Fibroblast of skin of abdomen (primary cell): ENCODE data around the gene XAGE3. TPM values are rescaled to one million over a fixed set of nuclear protein-coding genes. Genes with fewer than 3 reads are reported as not detected.
"Not testable (repeated sequence)": the region's sequence is repeated elsewhere in the genome, so short reads cannot be mapped to it uniquely, and the experiment has no call there.

Experiments
- DNase-seq: peaks from one replicate; pipeline ENCODE4 v3.0.0-alpha.2; 2013
- polyA plus RNA-seq, 2 experiments: library from polyadenylated mRNA; unstranded; fragments of 120-200 nt; gene quantifications; one replicate each; pipeline ENCODE4 v1.2.1, GENCODE V29; 2013; ENCODE audit not compliant: insufficient read length in 2 of 2

The XAGE3 gene, protein sequence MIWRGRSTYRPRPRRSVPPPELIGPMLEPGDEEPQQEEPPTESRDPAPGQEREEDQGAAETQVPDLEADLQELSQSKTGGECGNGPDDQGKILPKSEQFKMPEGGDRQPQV
- not detected for polyA plus RNA-seq (2013, experiment 1 of 2; ENCODE audit: insufficient read length)
- polyA plus RNA-seq (2013, experiment 2 of 2; ENCODE audit: insufficient read length), result not detected

DNA sequence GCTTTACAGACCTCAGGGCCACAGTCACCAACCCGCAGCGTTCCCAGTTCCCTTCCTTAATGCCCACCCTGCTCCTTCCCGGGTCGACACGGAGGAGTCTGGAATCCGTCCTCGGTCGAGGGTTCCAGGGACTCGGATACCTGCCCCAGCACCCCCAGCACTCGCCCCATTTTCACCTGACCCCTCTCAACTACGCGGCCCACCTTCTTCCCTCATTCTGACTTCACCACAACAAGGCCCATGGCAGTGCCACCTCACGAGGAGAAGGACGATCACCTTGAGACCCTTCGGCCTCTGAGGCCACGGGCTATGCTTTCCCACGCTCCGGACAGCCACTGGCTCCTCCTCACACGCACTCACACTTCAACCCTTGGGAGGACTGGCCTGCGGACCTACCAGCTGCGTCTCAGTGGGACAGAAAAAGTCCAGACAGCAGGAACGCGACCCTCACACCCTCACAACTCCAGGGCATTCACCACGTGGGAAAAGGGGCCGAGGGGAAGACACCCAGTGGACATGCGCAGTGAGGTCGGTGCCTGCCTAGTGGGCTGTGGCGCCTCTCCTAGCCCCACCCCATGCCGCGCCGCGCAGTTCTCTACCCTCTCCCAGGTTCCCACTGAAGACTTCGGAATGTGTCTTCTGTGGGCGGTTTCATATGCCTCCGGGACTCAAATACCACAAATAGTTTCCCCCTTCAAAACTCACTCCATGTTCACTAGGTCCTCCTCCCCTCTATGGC is at the start of gene XAGE3:
TSS of gene XAGE3 (minus strand) at position 474 of the 739 bp plus-strand sequence. CDS start 950 bp downstream, outside the sequence.
- no peak for DNase-seq

DNA sequence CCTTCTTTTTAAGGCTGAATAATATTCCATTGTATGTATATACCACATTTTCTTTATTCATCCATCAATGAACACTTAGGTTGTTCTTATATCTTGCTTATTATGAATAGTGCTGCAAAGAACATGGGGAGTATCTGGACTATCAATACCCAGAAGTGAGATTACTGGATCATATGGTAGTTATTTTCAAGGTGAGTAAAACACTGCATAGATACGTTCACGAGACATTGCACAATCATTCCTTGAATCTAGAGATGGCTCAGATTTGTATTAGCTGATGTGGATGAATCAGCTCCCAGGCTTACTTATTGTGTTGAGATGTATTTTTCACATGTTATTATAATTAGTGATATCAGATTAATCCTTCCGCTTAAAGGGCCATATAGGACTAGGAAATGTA is 46.8 kb upstream of the XAGE3 start:
- not testable (repeated sequence) for DNase-seq

DNA sequence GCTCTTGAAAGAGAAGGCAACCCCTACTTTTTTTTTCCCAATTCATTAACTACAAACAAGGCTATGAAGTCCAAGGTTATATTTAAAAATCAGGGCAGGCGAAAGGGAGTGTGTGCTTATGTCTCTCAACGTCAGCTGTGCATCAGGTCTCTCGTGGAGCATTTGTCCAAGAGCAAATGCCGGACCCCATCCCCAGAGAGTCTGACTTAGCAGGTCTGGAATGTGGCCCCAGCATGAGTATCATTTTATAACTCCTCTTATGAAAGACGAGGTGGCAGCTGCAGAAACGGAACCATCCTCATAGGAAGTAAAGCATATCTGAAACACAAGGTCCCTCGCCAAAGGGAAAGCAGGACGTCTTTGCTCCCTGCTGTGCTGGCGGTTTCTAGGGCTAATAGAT is 45.8 kb upstream of the XAGE3 start:
- not testable (repeated sequence) for DNase-seq

DNA sequence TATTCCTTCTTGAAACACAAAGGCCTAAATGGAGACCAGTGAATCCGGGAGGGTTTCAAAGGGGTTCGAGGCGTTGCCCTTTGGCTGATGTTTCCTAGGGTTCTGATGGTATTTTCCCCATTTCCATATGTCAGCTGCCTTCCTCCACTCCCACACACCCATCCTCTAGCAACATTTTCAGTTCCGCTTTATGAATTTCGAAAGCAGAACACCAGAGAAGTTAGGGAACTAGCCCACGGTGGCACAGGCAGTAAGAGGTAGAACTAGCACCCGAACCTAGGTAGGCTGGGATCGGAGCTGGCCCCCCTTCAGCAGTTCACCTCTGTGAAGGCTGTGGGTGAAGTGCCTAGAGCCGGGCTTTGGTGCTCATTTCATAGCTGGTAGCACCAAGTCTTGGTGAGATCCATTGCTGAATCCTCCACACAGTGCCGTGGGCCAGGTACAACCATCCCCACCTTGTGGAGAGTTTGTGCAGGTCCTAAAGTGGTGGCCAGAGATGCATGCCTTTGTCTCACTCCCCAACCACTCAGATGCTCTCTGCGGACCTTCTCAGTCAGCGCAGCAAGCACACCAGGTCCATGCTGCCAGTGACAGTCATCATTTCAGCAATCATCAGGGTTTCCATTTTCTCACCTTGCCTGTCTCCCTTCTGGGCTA is 41.6 kb upstream of the XAGE3 start:
- DNase-seq, result not testable (repeated sequence)

DNA sequence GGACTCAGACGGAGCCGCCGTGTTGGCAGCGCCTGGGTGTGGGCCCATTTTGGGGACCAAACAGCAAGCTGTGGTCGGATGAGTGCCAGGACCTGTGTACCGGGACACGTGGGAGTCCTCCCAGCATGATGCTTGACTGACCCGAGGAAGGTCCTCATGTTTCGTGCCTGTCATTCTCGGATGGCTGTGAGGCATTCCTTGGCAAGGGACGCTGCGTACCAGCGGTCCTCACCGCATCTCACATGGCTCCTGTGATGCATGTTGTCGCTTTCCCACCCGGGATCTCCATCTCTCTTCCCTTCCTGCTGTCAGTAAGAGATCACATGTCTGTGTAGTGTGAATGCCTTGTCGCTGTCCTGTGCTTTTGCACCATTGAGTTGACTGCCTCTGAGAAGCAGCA is 40.0 kb upstream of the XAGE3 start:
- not testable (repeated sequence) for DNase-seq

DNA sequence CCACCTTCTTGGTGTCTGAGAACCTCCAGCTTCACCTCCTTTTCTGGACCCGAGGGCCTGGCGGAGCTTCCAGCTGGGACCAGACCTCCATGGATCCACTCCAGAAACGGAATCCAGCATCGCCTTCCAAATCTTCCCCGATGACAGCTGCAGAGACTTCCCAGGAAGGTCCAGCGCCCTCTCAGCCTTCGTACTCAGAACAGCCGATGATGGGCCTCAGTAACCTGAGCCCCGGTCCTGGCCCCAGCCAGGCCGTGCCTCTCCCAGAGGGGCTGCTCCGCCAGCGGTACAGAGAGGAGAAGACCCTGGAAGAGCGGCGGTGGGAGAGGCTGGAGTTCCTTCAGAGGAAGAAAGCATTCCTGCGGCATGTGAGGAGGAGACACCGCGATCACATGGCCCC is 39.3 kb upstream of the XAGE3 start:
- DNase-seq, result not testable (repeated sequence)

DNA sequence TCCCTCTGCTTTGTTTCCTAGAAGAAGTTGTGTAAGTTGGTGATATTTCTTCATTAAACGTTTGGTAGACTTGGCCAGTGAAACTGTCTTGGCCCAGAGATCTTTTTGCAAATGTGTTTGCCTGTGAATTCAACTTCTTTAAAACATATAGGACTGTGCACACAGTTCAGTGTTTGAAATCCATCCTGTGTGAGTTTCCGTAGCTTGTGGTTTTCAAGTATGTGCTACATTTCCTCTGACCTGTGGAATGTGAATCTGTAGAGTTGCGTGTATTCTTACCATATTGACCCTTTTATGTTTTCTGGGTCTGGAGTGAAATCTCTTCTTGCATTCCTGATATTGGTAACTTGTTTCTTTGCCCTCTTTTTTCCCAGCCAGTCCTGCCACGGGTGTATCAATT is 38.2 kb upstream of the XAGE3 start:
- DNase-seq, result not testable (repeated sequence)

DNA sequence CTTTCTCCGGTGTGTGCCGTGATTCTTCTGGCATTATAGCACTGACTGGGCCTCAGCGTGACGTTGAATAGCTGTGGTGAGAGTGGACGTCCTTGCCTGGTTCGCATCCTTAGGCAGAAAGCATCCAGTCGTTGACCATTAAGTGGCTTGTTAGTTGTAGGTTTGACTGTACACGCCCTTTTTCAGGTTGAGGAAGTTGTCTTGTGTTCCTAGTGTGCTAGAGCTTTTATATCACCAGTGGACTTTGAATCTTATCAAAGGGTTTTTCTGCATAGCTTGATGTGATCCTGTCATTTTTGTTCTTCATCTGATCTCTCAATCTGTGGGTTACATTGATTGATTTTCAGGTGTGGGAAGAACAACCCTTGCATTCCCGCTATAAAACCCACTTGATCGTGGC is 37.6 kb upstream of the XAGE3 start:
- DNase-seq, result not testable (repeated sequence)

DNA sequence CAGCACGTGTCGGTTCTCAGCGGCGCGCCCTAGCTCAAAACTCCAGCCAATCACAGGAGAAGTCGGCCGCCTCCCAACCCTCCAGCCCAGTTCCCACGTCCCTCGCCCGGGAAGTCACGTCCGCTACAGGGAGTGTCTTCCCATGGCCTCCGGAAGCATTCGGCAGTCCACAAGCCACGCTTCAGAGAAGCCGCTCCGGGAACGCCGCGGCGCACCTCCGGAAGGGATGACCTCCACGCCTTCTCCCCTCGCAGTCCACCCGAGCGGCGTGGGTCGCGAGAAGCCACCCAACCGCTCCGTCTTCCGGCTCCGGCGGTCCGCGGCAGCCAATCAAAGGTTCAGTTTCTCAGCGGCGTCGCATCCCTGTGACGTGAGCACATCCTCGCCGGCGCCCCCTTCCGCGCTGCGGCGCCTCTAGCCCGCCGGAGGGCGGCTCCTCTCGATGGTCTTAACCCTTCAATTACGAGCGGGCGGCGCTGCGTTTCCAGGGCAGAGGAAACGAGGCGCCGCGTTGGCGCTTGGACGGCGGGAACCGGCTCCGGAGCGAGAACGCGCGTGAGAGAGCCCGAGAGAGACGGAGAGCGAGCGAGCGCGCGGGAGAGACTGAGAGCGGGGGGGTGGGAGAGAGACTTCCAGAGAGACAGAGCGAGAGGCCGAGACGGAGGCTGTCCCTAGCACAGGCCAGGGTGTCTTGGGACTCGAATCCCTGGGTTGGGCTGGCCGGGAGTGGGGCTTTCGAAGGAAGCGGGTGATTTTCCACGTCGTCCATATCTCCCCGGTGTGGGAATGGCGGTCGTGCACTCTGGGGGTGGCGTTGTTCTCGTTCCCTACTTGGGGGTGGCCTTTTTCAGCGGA is 29.2 kb upstream of the XAGE3 start, which contains the start of gene FAM156B:
TSS of gene FAM156B (plus strand) at position 476 of the 855 bp plus-strand sequence. CDS start 9,896 bp downstream, outside the sequence.
- not testable (repeated sequence) for DNase-seq

DNA sequence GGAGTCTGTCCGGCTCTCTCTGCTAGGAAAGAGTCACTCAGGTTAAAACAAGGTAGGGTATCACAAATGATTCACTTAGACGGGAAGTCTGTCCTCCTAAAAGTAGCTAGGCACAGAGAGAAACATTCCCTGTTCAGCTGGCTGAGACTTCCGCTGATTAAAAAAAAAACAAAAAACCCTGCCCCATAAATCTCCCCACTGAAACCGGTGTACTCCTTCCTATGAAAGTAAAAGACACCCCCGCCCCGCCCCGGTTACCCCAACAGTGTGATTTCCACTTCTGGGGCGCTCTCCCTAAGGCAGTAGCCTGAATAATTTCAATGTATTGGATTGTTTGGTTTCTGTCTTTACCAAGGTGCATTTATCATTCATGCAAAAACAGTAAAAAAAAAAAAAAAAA is 28.6 kb upstream of the XAGE3 start:
- DNase-seq, result not testable (repeated sequence)

DNA sequence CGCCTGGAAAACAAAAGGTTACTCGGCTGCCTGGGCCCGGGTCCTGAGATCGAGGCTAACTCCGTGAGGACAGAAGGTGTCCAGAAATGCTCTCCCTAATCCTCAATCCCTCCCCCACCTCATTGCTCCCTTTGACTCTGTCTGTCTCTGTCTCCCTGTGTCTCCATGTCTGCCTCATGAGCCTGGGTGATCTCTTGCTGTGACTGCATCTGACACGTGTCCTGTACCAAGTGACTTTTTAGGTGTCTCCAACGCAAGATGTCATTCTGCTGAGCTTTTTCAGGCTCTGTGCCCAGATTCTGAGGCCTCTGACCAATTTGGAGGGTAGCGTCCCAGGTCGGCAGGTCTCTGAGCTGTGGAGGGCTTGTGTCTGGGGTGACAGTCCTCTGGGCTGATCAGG is 20.2 kb upstream of the XAGE3 start:
- not testable (repeated sequence) for DNase-seq

DNA sequence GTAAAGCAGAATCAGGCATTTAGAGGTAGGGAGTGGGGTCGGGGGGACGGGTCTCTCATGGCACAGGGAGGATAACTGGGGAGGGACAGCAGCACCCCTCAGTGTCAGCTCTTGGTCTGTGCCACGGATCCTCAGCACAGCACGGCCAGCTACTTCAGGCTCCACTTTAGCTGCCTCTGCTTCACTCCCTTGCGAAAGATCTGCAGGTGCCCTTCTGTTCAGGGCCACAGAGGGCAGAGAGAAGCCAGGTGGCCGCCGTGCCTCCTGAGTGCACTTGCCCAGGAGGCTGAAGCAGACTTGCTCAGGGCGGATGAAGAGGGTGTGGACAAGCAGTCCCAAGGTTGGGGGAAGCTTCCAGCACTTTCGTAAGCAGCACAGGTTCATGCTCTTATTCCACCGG is 19.6 kb upstream of the XAGE3 start:
- not testable (repeated sequence) for DNase-seq

DNA sequence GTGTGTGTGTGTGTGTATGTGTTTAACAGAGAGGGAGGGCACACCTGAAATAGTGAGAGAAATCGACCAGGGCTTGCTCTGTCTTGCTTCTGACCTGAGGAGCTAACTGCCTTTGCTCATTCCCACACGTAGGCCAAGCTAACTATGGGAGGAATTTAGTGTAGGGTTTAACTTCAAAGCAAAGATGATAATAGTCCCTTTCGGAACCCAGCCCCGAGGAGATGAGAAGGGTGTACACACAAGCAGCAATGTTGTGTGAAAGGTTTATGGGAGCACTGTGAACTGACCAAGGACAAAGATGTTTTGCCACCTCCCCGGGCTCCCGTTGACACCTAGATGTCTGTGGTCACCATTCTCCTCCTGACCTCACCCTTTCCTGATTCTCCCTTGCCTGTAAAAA is 8.5 kb upstream of the XAGE3 start:
- not testable (repeated sequence) for DNase-seq

DNA sequence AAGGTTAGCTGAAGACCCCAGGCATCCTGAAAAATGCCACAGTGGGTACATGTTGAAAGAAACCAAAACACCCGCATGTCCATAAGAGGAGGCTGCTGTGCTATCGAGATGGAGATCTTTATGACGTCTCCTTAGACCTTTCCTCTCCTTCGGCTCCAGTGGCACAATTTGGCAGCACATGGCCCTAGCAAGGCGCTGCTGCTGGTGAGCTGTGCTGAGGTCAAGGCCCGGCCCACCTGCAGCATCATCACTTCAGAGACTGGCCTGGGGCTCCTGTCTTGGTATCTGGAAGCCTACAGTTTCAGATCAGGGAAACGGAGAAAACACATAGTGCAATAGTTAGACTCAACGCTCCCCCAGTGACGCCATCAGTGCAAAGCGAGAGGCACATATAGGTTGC is 7.6 kb upstream of the XAGE3 start:
- DNase-seq, result not testable (repeated sequence)

DNA sequence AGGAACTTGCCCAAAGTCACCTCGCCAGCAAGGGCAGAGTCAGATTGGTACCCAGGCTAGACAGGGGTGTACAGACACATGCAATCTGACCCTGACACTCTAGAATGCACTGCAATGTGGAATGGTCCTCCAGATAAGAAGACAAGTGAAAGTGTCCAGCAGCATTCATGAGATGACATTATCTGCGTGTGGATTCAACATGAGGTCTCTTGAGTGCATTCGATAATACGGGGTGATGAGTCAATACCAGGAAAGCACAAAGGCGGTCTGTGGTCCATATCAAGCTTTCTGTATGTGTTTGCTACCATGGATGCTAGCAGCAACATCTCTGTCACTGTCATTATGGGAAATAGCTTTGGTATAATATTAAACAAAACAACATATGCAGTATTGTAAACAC is 6.8 kb upstream of the XAGE3 start:
- no peak for DNase-seq

DNA sequence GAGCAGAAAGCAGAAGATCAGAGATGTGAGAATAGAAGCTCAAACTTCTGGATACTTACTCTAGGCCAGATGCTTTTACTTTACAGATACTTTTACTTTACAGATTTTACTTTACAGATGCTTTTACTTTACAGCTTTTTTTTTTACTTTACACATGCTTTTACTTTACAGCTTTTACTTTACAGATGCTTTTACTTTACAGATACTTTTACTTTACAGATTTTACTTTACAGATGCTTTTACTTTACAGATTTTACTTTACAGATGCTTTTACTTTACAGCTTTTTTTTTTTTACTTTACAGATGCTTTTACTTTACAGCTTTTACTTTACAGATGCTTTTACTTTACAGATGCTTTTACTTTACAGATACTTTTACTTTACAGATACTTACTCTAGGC is 5.9 kb upstream of the XAGE3 start:
- not testable (repeated sequence) for DNase-seq

DNA sequence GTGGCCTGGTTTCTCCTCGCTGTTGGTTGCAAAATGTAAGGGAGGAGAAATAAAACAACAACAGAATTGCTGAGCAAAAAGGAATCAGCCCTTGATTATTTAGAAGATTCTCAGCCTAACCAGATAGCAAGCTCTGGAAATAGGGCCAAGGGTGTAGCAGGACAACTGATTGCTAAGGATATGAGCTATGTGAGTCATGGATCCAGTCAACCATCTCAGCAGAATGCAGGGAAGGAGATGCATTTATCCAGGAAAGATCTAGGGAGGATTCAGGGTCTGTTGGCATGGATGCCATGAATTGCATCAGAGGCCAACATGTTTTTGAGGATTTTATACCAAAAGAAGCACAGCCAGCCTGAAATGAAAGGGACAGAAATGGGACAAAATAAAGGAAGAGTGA is 2.2 kb upstream of the XAGE3 start:
- no peak for DNase-seq

DNA sequence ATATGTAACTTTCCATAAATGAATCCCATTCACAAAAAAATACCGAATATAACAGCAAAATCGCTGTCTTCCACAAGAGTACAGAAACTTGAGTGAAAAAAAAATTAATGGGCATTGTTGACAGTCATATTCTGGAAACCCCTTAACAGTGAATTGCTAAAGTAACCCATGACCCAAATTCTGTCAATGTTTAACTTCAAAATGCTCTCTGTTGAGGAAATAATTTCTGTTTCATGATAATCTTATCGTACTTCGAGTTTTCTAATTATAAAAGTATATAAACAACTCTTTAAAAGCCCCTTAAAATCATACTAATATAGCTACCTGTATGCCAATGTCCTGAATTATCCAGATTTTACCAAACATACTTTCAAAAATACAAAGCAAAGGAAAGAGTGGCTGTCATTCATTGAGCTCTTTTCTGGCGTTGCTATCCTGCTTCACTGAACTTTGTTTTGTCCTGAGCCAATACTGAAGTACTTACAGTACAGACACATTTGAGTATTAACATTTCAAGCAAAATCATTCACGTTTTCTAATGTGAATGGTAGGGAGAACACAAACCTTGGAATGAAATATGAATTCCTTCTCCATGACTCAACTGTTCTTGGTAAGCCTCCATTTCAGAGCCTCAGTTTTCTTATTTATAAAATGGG is 2.4 kb downstream of the XAGE3 start:
- DNase-seq, result no peak

DNA sequence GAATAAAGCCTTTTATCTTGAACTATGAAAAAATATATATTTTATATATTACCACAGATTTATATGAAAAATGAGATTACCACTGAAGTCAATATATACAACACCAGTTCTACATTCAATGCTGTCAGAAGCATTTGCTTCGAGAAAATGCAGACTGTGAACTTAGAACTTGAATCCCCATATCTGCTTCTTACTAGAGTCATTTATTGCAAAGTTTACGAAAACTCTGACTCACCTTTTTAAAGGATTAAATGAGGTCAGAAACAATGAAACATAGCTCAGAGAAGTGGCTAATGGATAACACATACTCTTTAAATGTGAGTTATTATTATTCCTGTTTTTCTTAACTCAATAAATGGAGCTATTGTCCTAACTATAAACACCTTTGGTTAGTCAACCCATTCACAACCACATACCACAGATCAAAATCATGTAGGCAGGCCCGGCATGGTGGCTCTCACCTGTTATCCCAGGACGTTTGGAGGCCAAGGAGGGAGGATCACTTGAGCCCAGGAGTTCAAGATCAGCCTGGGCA is 10.8 kb downstream of the XAGE3 start:
- DNase-seq, result not testable (repeated sequence)

DNA sequence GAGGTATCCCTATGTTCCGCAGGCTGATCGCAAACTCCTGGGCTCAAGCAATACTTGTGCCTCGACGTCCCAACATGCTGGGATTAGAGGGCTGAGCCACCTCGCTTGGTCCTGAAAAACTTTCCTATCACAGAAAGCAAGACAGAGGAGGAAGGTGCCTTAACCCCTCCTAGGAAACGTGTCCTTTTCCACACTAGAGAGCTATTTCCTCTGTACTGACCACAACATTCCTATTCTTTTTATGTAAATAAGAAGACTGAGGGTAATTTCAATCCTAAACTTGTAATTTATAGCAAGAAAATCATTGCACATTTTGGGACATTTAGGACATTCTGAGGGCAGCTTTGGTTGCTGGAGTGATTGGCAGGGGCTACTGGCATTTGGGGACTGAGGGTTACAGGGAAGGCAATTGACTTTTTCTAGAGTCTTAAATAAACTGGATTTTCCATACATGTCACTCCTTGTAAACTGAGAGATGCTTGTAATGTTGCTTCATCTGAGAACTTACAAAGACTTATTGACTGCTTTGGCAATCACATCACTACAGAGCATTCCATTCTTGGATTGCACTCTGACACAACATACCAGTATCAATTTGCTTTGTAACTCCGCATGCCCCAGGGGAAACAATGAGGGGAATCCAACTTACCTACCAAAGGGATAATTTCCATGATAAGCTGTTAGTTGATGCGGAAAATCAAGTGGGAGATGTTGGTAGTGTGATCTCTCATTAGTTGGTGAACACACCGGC is 15.6 kb downstream of the XAGE3 start:
- DNase-seq, result peak; percentile 44

DNA sequence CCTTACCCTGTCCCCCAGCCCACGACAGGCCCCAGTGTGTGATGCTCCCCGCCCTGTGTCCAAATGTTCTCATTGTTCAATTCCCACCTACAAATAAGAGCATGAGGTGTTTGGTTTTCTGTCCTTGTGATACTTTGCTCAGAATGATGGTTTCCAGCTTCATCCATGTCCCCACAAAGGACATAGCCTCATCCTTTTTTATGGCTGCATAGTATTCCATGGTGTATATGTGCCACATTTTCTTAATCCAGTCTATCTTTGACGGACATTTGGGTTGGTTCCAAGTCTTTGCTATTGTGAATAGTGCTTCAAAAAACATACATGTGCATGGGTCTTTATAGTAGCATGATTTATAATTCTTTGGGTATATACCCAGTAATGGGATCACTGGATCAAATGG is 24.3 kb downstream of the XAGE3 start:
- not testable (repeated sequence) for DNase-seq
